ENCODE results near the gene PREB. TPM values are rescaled to one million over a fixed set of nuclear protein-coding genes. Genes with fewer than 3 reads are reported as not detected.

PREB gene
- total RNA-seq, 2 experiments from 2014 or later = 12.3 to 12.6 TPM

GRCh38 chr2:27175330-27175729 is 40.9 kb upstream of the PREB start:
- ATAC-seq (ENCODE audit: poor library complexity) = no peak
- no peaks in the 10 kb centered on the region for H3K9me3 Mint-ChIP-seq
- Histone ChIP-seq H3K36me3 (ENCODE audit: insufficient read depth, low read length) (no peaks in the 10 kb centered on the region), H3K27me3 (ENCODE audit: control insufficient read depth in 1 of 2, insufficient read depth in 2 of 2, low read length in 2 of 2) (peaks cover 0 to 5% of the 10 kb centered on the region in 2 experiments), H3K27ac (ENCODE audit: low read depth in 1 of 2, low read length in 2 of 2) (no peak overlapping the region), H3K9me3 (ENCODE audit: control insufficient read depth in 1 of 2, insufficient read depth in 1 of 2, low read length in 2 of 2) (no peaks in the 10 kb centered on the region), H3K4me3 (ENCODE audit: low read length) (no peak overlapping the region), H3K4me1 (ENCODE audit: insufficient read depth, low read length) (peaks cover under 1% of the 10 kb centered on the region)
- H3K4me1 Mint-ChIP-seq (ENCODE audit: low read depth) = no peaks in the 10 kb centered on the region
- no peak for DNase-seq
- H3K36me3 Mint-ChIP-seq (ENCODE audit: low read depth) = no peaks in the 10 kb centered on the region
- intact Hi-C loops (cut with DNase I, micrococcal nuclease) = no loop called here
- H3K27ac Mint-ChIP-seq = no peak overlapping the region
- no peak overlapping the region for H3K4me3 Mint-ChIP-seq
- TF ChIP-seq, protein P1, sequence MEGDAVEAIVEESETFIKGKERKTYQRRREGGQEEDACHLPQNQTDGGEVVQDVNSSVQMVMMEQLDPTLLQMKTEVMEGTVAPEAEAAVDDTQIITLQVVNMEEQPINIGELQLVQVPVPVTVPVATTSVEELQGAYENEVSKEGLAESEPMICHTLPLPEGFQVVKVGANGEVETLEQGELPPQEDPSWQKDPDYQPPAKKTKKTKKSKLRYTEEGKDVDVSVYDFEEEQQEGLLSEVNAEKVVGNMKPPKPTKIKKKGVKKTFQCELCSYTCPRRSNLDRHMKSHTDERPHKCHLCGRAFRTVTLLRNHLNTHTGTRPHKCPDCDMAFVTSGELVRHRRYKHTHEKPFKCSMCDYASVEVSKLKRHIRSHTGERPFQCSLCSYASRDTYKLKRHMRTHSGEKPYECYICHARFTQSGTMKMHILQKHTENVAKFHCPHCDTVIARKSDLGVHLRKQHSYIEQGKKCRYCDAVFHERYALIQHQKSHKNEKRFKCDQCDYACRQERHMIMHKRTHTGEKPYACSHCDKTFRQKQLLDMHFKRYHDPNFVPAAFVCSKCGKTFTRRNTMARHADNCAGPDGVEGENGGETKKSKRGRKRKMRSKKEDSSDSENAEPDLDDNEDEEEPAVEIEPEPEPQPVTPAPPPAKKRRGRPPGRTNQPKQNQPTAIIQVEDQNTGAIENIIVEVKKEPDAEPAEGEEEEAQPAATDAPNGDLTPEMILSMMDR (IDR thresholded peaks at IDR 0.05) = no peak
- CTCF ChIA-PET = no interaction called here
- H3K27me3 Mint-ChIP-seq = peaks cover 43% of the 10 kb centered on the region
- POLR2A ChIA-PET = no interaction called here

DNA sequence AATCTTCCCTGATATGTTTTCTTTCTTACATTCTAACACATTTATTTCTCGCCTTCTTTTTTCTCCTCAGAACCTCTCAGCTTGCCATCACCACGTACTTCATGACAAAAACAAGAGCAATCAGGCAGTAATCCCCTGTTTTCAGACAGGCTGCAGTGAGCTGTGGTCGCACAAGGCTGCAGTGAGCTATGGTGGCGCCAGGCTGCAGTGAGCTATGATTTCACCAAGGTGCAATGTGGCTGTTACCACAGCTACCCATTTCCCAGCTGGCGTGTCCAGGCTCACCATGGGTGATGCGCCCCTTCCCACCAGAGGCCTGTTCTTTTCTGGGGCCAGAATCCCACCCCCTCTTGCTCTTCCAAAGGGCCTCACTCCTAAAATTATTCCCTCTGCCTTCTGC is 40.2 kb upstream of the PREB start:
- no peak overlapping the region for H3K27ac Mint-ChIP-seq
- peaks cover 45% of the 10 kb centered on the region for H3K27me3 Mint-ChIP-seq
- H3K9me3 Mint-ChIP-seq = no peaks in the 10 kb centered on the region
- Histone ChIP-seq H3K4me1 (ENCODE audit: insufficient read depth, low read length) (peaks cover 8% of the 10 kb centered on the region), H3K27ac (ENCODE audit: low read depth in 1 of 2, low read length in 2 of 2) (no peak overlapping the region), H3K27me3 (ENCODE audit: control insufficient read depth in 1 of 2, insufficient read depth in 2 of 2, low read length in 2 of 2) (peaks cover 3 to 7% of the 10 kb centered on the region in 2 experiments), H3K4me3 (ENCODE audit: low read length) (no peak overlapping the region), H3K9me3 (ENCODE audit: control insufficient read depth in 1 of 2, insufficient read depth in 1 of 2, low read length in 2 of 2) (no peaks in the 10 kb centered on the region), H3K36me3 (ENCODE audit: insufficient read depth, low read length) (no peaks in the 10 kb centered on the region)
- H3K36me3 Mint-ChIP-seq (ENCODE audit: low read depth) = no peaks in the 10 kb centered on the region
- ChIA-PET POLR2A (no interaction called here), CTCF (no interaction called here)
- ATAC-seq (ENCODE audit: poor library complexity) = no peak
- peaks cover 4% of the 10 kb centered on the region for H3K4me1 Mint-ChIP-seq (ENCODE audit: low read depth)
- intact Hi-C loops (cut with DNase I, micrococcal nuclease) = no loop called here
- TF ChIP-seq, protein P1 (IDR thresholded peaks at IDR 0.05) = no peak
- DNase-seq = no peak
- H3K4me3 Mint-ChIP-seq = no peak overlapping the region

DNA sequence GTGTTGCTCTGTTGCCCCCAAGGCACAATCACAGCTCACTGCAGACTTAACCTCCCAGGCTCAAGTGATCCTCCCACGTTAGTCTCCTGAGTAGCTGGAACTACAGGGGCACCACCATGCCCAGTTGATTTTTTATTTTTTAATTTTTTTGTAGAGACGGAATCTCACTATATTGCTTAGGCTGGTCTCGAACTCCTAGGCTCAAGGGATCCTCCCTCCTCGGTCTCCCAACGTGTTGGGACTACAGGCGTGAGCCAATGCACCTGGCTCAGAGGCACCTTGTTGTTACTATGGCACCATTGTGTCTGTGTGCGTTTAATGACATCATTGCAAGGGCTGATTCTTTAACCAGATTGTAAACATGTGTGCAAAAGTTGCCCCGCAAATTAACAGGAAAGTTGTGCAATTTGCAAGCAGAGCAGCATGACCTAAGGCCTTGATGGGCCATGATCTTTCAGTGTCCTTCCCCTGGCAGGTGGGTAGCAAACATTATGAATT is 37.0 kb upstream of the PREB start:
- H3K4me1 ChIP-seq (ENCODE audit: insufficient read depth, low read length) = peaks cover 8% of the 10 kb centered on the region
- H3K27me3 ChIP-seq (ENCODE audit: control insufficient read depth in 1 of 2, insufficient read depth in 2 of 2, low read length in 2 of 2) = peaks cover 3 to 5% of the 10 kb centered on the region in 2 experiments
- H3K9me3 ChIP-seq (ENCODE audit: control insufficient read depth in 1 of 2, insufficient read depth in 1 of 2, low read length in 2 of 2) = no peaks in the 10 kb centered on the region
- Mint-ChIP-seq H3K27me3 (peaks cover 23% of the 10 kb centered on the region), H3K27ac (no peak overlapping the region), H3K9me3 (no peaks in the 10 kb centered on the region), H3K4me3 (no peak overlapping the region), H3K36me3 (ENCODE audit: low read depth) (no peaks in the 10 kb centered on the region), H3K4me1 (ENCODE audit: low read depth) (peaks cover 4% of the 10 kb centered on the region)
- ATAC-seq (ENCODE audit: poor library complexity) = no peak
- TF ChIP-seq, protein P1 (IDR thresholded peaks at IDR 0.05) = no peak
- no peaks in the 10 kb centered on the region for H3K36me3 ChIP-seq (ENCODE audit: insufficient read depth, low read length)
- ChIA-PET POLR2A (no interaction called here), CTCF (interaction anchor here (0.7 to 0.8 kb wide), 2 partner anchors 70 to 211 kb away, joined by 3 read pairs; no protein-coding TSS in a partner anchor)
- intact Hi-C loops (cut with DNase I, micrococcal nuclease) = loop anchor here (2.0 kb wide), 2 partner anchors 21 to 109 kb away; no protein-coding TSS in a partner anchor
- no peak overlapping the region for H3K4me3 ChIP-seq (ENCODE audit: low read length)
- no peak overlapping the region for H3K27ac ChIP-seq (ENCODE audit: low read depth in 1 of 2, low read length in 2 of 2)
- DNase-seq = no peak
